ENCODE results near the gene ZNF805.
"Not testable (repeated sequence)": the region's sequence is repeated elsewhere in the genome, so short reads cannot be mapped to it uniquely, and the experiment has no call there.

The ZNF805 gene

GRCh38 chr19:57267291-57267690, 26.9 kb downstream of the ZNF805 start:
- no peak overlapping the region for H3K4me3 ChIP-seq (ENCODE audit: low read depth, low read length)
- no peak for TF ChIP-seq CTCF (IDR thresholded peaks at IDR 0.05; ENCODE audit: low read depth, low read length)

GRCh38 chr19:57269515-57270250, 29.3 kb downstream of the ZNF805 start:
- TF ChIP-seq CTCF (IDR thresholded peaks at IDR 0.05; ENCODE audit: low read depth, low read length) = no peak
- no peak overlapping the region for H3K4me3 ChIP-seq (ENCODE audit: low read depth, low read length)

GRCh38 chr19:57271280-57271679, 30.8 kb downstream of the ZNF805 start:
- TF ChIP-seq CTCF (IDR thresholded peaks at IDR 0.05; ENCODE audit: low read depth, low read length) = no peak
- H3K4me3 ChIP-seq (ENCODE audit: low read depth, low read length) = no peak overlapping the region

- no peak for TF ChIP-seq CTCF (IDR thresholded peaks at IDR 0.05; ENCODE audit: low read depth, low read length)
- no peak overlapping the region for H3K4me3 ChIP-seq (ENCODE audit: low read depth, low read length)
Observed at GRCh38 chr19:57273014-57273413, 32.6 kb downstream of the ZNF805 start.

GRCh38 chr19:57276430-57276829, 36.0 kb downstream of the ZNF805 start:
- no peak overlapping the region for H3K4me3 ChIP-seq (ENCODE audit: low read depth, low read length)
- no peak for TF ChIP-seq CTCF (IDR thresholded peaks at IDR 0.05; ENCODE audit: low read depth, low read length)

- not testable (repeated sequence) for H3K4me3 ChIP-seq (ENCODE audit: low read depth, low read length)
Observed at GRCh38 chr19:57278481-57278880, 38.0 kb downstream of the ZNF805 start.

GRCh38 chr19:57279418-57280164, 39.2 kb downstream of the ZNF805 start:
- TF ChIP-seq CTCF (IDR thresholded peaks at IDR 0.05; ENCODE audit: low read depth, low read length) = no peak

More at GRCh38 chr19:57279418-57280164, 39.2 kb downstream of the ZNF805 start:
- H3K4me3 ChIP-seq (ENCODE audit: low read depth, low read length) = peak overlapping the region; percentile 61
